IPS-18a (cell line): Measurements from ENCODE around the gene RAET1G.
"Not testable (repeated sequence)": the region's sequence is repeated elsewhere in the genome, so short reads cannot be mapped to it uniquely, and the experiment has no call there.

Experiments used
- H3K27ac ChIP-seq: one replicate; pipeline ENCODE4 v1.5.1; 2013; ENCODE audit warnings: low read length
- H3K27me3 ChIP-seq: one replicate; pipeline ENCODE4 v1.6.1; 2013; ENCODE audit warnings: mild to moderate bottlenecking, low read length; ENCODE audit not compliant: control insufficient read depth, insufficient read depth
- H3K36me3 ChIP-seq: one replicate; pipeline ENCODE4 v1.6.1; 2013; ENCODE audit warnings: low read depth, low read length; ENCODE audit not compliant: control insufficient read depth
- H3K4me1 ChIP-seq: one replicate; pipeline ENCODE4 v1.6.1; 2013; ENCODE audit warnings: low read depth, low read length; ENCODE audit not compliant: control insufficient read depth
- H3K4me3 ChIP-seq: one replicate; pipeline ENCODE4 v1.5.1; 2013; ENCODE audit warnings: low read length
- H3K9ac ChIP-seq: one replicate; pipeline ENCODE4 v1.6.1; 2013; ENCODE audit warnings: mild to moderate bottlenecking, low read length, moderate library complexity
- H3K9me3 ChIP-seq: one replicate; pipeline ENCODE4 v1.6.1; 2013; ENCODE audit warnings: low read depth, low read length; ENCODE audit not compliant: control insufficient read depth

The RAET1G gene

DNA sequence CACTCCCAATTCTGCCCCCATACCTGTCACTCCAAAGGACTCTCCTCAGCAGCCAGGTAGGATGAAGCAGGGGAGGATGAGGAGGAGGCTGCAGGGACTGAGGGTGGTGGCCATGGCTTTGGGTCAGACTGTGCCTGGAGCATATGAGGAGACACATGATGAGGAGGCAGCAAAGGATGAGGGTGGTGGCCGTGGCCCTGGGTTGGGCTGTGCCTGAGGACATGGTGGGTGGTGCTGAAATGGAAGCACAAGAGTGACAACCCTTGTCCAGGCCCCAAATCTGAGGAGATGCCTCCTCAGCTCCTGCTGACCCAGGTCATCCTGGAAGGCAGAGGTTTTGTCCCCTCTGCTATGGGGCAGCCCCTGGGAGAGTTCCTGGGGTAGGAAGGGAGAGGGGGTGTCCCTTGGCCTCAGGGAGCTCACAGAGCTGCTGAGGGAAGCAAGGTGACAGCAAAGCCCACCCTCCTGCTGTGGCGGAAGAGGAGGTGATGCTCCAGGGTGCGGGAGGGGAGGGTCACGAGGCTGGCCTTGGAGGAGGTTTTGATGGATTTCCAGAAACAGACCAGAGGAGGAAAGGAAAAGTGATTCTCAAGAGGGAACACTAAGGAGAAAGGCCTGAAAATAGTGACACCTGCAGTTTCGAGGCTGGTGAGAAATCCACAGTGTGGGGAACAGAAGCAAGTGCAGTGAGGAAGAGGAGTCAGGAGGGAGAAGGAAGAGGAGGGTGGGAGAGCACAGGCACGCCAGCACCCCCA lies 4.6 kb downstream of the RAET1G start:
- no peaks in the 10 kb centered on the region for H3K9me3 ChIP-seq
- H3K4me1 ChIP-seq = peaks cover 2% of the 10 kb centered on the region
- no peak overlapping the region for H3K9ac ChIP-seq
- no peaks in the 10 kb centered on the region for H3K36me3 ChIP-seq
- peaks cover 44% of the 10 kb centered on the region for H3K27me3 ChIP-seq
- no peak overlapping the region for H3K27ac ChIP-seq
- no peak overlapping the region for H3K4me3 ChIP-seq

- Histone ChIP-seq H3K9ac (no peak overlapping the region), H3K27me3 (peaks cover 38% of the 10 kb centered on the region), H3K36me3 (no peaks in the 10 kb centered on the region), H3K9me3 (no peaks in the 10 kb centered on the region), H3K27ac (no peak overlapping the region), H3K4me3 (no peak overlapping the region), H3K4me1 (no peaks in the 10 kb centered on the region)
These were observed 5.2 kb downstream of the RAET1G start for GRCh38 chr6:149917679-149918078.

DNA sequence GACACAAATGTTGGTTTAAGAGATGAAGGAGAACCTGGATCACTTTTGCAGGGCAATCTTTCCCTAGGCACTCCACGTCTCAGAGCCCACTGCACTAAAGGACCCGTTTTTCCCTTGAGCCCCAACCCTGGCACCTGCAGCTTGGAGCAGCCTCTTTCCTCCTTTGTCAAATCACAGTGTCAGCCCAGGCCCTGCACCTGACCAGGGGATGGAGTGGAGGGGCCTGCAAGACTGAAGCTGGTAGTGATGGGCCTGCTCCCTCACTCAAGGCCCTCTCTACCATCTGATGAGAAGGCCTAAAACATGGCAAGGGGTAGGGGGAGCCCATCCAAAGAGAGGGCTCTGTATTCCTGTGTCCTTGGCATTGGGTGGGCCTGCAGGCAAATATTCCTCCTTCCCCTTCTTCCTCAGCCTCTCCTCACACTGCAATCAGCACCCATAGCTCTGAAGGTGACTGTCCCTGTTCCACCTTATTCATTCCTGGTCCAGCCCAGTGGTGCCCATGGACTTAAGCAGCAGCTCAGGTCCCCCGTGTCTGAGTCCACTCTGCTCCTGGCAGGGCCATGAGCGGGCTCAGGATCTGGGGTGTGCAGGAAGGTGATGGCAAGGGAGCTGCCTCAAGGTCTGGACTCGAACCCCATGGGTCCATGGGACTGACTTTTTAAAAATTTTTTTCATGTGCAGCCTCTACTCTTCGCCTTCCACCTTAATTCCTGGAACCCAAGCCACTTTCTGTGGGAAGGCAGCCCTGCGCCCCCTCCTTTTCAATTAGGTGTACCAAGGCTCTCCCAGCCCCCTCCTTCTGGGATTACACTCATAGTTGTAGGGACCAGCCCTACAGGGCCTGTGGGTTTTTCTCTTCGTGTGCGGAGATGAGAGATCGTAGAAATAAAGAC lies 6.7 kb downstream of the RAET1G start:
- no peaks in the 10 kb centered on the region for H3K9me3 ChIP-seq
- no peak overlapping the region for H3K27ac ChIP-seq
- H3K27me3 ChIP-seq = peaks cover 23% of the 10 kb centered on the region
- H3K4me1 ChIP-seq = no peaks in the 10 kb centered on the region
- H3K9ac ChIP-seq = no peak overlapping the region
- H3K4me3 ChIP-seq = no peak overlapping the region
- no peaks in the 10 kb centered on the region for H3K36me3 ChIP-seq

GRCh38 chr6:149913540-149914240 lies 9.2 kb downstream of the RAET1G start:
- Histone ChIP-seq H3K27me3 (peaks cover under 1% of the 10 kb centered on the region), H3K27ac (no peak overlapping the region), H3K36me3 (no peaks in the 10 kb centered on the region), H3K4me3 (no peak overlapping the region), H3K4me1 (no peaks in the 10 kb centered on the region), H3K9me3 (peaks cover 5% of the 10 kb centered on the region), H3K9ac (no peak overlapping the region)

- no peak overlapping the region for H3K27ac ChIP-seq
- no peak overlapping the region for H3K9ac ChIP-seq
- no peaks in the 10 kb centered on the region for H3K4me1 ChIP-seq
- H3K36me3 ChIP-seq = no peaks in the 10 kb centered on the region
- H3K27me3 ChIP-seq = no peaks in the 10 kb centered on the region
- peaks cover 10% of the 10 kb centered on the region for H3K9me3 ChIP-seq
- no peak overlapping the region for H3K4me3 ChIP-seq
These were observed 9.8 kb downstream of the RAET1G start for GRCh38 chr6:149913085-149913484.

DNA sequence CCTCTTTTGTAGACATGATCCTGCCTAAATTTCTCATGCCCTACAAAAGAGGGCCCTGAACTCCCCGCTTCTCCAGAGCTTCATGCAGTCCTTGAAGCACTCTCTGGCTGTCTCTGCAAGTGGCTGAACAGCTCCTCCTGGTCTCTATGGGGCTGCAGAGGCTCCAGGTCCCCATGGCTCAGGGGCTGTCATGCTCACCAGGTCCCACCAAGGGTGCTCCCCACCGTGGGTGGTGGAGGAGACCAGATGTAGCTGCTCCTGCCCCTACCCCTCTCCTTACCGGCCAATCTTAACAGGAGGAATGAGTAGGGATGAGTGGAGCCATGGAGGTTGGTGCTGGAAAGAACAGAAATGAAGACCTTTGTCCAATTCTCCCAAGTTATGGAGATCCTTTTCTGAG lies 10.2 kb downstream of the RAET1G start:
- not testable (repeated sequence) for H3K27me3 ChIP-seq, H3K27ac ChIP-seq, H3K4me1 ChIP-seq, H3K36me3 ChIP-seq, H3K9ac ChIP-seq, H3K4me3 ChIP-seq
- H3K9me3 ChIP-seq = peaks cover 13% of the 10 kb centered on the region

- H3K4me1 ChIP-seq = no peaks in the 10 kb centered on the region
- no peak overlapping the region for H3K9ac ChIP-seq
- H3K27me3 ChIP-seq = no peaks in the 10 kb centered on the region
These were observed 12.2 kb downstream of the RAET1G start for GRCh38 chr6:149910721-149911151.

GRCh38 chr6:149909701-149910470 lies 13.0 kb downstream of the RAET1G start:
- Histone ChIP-seq H3K4me1 (no peaks in the 10 kb centered on the region), H3K27ac (no peak overlapping the region), H3K9ac (no peak overlapping the region), H3K9me3 (peaks cover 13% of the 10 kb centered on the region), H3K27me3 (no peaks in the 10 kb centered on the region), H3K4me3 (no peak overlapping the region), H3K36me3 (no peaks in the 10 kb centered on the region)

More at GRCh38 chr6:149910721-149911151, 12.2 kb downstream of the RAET1G start:
- no peak overlapping the region for H3K4me3 ChIP-seq
- H3K9me3 ChIP-seq = peaks cover 13% of the 10 kb centered on the region
- H3K36me3 ChIP-seq = no peaks in the 10 kb centered on the region
- no peak overlapping the region for H3K27ac ChIP-seq

- not testable (repeated sequence) for H3K4me1 ChIP-seq, H3K27me3 ChIP-seq, H3K36me3 ChIP-seq, H3K4me3 ChIP-seq, H3K27ac ChIP-seq, H3K9ac ChIP-seq
- peaks cover 13% of the 10 kb centered on the region for H3K9me3 ChIP-seq
These were observed 14.4 kb downstream of the RAET1G start for GRCh38 chr6:149908480-149908879.

DNA sequence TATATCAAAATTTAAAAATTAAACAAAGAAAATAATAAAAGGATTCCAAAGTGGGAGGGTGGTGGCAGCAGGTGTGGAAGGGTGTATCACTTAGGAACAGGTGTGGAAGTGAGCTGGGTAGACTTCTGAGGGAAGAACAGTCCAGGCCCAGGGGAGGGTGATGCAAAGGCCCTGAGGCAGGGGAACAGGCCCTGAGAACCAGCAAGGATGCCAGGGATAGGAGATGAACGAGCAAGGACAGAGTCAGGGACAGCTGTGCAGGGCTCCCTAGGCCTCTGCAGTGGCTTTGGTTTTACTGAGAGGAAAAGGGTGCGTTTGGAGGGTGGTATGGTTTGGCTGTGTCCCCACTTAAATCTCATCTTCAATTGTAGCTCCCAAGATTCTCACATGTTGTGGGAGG lies 15.6 kb downstream of the RAET1G start:
- Histone ChIP-seq H3K27me3 (no peaks in the 10 kb centered on the region), H3K36me3 (no peaks in the 10 kb centered on the region), H3K4me3 (no peak overlapping the region), H3K9ac (no peak overlapping the region), H3K9me3 (peaks cover 13% of the 10 kb centered on the region), H3K4me1 (no peaks in the 10 kb centered on the region), H3K27ac (no peak overlapping the region)

GRCh38 chr6:149906405-149906804 lies 16.5 kb downstream of the RAET1G start:
- Histone ChIP-seq H3K4me3 (no peak overlapping the region), H3K27me3 (no peaks in the 10 kb centered on the region), H3K9ac (no peak overlapping the region), H3K36me3 (no peaks in the 10 kb centered on the region), H3K9me3 (peaks cover 13% of the 10 kb centered on the region), H3K4me1 (no peaks in the 10 kb centered on the region), H3K27ac (no peak overlapping the region)
